HG03108 (cell line): ENCODE results near the gene IL17REL.

Experiments
- ATAC-seq: cut with Tn5 transposase; IDR thresholded peaks from one replicate; pipeline ENCODE4 v1.9.1; 2021; ENCODE audit warnings: moderate library complexity; ENCODE audit not compliant: unreplicated experiment

The IL17REL gene

DNA sequence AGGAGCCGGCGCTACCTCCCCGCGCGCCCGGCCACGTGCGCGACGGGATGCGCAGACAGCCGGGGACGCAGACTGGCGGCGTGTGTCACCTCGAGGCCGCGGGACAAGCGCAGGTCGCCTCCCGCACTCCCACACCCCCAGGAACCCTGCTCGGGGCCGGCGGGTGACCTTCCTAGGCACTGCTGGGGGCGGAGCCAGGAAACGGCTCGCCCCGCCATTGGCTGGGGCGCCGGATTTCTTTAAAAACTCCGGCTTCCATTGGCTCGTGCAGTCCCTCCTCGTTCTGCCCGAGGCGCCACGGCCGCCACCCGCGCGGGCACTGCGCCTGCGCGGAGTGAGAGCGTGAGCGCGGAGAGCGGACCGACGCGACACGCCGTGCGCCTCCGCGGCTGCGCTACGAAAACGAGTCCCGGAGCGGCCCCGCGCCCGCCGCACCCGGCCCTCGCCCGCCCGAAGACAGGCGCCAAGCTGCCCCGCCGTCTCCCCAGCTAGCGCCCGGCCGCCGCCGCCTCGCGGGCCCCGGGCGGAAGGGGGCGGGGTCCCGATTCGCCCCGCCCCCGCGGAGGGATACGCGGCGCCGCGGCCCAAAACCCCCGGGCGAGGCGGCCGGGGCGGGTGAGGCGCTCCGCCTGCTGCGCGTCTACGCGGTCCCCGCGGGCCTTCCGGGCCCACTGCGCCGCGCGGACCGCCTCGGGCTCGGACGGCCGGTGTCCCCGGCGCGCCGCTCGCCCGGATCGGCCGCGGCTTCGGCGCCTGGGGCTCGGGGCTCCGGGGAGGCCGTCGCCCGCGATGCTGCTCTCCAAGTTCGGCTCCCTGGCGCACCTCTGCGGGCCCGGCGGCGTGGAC is 52.2 kb downstream of the IL17REL start, which contains the start of gene PIM3:
Gene PIM3, plus strand, starts transcription at position 614 of the 846 bp plus-strand sequence. Its CDS starts 176 bp downstream, at position 790.
- ATAC-seq = peak; percentile 48

DNA sequence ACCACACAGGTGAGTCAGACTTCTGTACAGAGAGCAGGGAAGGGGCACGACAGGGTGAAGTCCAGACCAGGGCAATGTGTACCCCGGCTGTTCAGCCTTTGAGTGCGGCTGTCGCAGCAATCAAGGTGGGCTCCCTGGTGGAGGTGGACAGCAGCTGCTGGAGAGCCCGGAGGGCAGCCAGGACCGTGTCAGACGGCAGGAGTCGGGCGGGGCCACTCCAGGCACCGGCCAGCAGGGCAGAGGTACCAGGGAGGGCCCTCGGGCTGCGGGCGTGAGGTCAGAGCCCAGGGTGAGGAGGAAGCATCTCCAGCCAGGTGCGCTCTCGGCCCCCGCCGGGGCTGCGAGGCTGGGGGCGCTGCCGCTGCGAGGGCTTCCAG is 52.8 kb downstream of the IL17REL start:
- ATAC-seq = no peak

DNA sequence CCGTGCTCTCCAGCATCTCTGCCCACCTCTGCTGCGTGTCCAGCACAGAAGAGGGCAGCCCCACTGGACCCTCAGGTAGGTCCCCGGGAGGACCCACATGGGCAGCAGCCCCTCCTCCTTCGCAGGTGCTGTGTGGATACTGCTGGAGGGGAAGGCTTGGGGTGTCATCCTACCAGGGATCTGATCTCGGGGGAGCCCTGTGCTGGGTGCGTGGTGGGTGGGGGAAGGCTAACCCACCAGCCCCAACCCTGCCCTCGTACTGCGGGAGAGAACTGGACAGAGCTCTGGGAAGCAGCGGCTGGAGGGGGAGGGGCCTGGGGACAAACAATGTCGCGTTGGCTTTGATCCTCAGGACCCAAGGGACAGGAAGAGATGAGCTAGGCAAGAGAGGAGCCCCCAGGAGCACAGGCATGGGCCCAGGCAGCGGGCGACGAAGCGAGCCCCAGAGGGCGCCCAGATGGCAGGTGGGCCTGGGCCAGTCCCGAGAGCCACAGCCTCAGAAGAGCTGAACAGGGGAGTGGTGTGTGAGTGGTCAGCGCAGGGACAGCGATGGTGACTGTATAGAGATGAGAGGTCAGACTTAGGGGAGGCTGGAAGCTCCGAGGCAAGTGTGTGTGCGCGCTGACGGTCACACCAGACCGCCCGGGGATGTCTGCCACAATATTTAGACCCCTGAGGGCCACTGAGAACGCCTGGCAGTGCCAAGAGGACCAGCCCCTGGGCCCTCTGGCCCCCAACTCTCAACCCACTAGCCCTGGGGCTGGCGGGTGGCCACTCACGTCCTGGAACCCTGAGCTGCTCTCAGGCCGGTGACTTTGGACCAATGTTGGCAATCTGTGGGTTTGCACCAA is 53.4 kb downstream of the IL17REL start:
- ATAC-seq = no peak

GRCh38 chr22:49958366-49958921 is 54.1 kb downstream of the IL17REL start:
- no peak for ATAC-seq

- ATAC-seq = no peak
Observed at GRCh38 chr22:49957826-49958365, 54.7 kb downstream of the IL17REL start.

GRCh38 chr22:49956914-49957825 is 55.4 kb downstream of the IL17REL start:
- ATAC-seq = no peak

- ATAC-seq = no peak
Observed at GRCh38 chr22:49956418-49956770, 56.2 kb downstream of the IL17REL start.

- ATAC-seq = no peak
Observed at GRCh38 chr22:49955581-49956417, 56.8 kb downstream of the IL17REL start.

DNA sequence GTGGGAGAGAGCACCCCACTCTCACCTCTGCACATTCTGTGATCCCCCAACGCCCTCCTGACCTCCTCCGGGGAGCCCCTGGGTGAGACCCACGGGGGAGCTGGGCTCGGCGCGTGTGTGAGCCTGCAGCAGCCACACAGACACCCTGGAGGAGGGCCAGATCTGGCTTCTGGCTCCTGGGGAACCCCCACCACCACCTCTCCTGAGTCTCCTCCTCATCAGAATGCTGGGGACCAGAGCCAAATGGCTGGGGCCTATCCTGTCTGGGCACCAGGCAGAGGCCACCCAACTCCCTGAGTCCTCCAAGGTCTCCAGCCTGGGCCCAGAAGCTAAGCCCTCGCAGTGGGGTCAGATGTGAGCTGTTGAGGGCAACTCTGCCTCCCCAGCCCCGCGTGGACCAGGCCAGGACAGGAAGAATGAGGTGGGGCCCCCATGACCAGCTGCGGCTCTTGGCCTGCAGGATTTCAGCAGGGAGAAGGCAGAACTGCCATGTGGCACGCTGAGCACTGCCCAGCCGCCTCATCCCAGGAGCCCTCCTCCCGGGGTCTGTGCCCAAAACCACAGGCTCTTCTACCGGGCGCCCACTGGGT is 57.5 kb downstream of the IL17REL start:
- no peak for ATAC-seq

GRCh38 chr22:49954354-49954753 is 58.2 kb downstream of the IL17REL start:
- no peak for ATAC-seq

- no peak for ATAC-seq
Observed at GRCh38 chr22:49953680-49954344, 58.8 kb downstream of the IL17REL start.

- no peak for ATAC-seq
Observed at GRCh38 chr22:49953027-49953679, 59.4 kb downstream of the IL17REL start.

DNA sequence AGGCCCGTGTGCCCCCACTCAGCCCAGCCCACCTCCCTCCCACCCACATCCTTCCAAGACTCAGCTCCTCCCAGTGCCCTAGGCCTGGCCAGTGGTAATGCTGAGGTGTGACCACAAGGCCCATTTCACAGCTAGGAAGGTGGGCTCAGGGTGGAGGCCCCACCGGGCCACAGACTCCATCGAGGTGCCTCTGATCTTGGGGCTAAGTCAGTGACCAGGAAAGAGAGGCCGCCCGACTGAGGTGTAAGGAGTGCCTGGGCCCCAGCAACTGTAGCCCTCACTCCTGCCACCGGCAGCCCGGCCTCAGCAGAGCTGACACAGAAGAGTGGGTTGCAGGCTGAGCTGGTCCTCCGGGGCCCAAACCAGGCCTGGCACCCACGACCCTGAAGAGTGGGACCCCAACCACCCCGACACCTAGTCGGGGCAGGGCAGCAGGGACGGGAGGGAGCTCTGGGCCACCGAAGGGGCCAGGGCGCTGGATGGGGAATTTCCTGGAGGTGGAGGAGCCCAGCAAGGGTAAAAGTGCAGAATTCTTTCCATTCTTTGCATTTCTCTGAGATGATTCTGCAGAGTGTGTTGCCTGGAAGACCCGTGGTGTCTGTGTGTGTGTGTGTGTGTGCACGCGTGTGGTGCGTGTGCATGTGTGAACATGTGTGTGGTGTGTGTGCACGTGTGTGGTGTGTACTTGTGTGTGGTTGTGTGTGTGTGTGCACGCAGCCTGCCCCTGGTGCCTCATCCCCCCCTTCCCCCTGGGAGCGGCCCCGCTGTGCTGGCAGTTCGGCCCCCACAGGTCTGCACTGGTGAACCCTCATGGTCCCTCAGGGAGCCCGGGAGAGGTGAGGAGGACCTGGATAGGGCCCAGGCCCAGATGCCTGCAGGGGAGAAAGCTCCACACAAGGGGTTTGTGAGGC is 60.3 kb downstream of the IL17REL start:
- ATAC-seq = no peak

DNA sequence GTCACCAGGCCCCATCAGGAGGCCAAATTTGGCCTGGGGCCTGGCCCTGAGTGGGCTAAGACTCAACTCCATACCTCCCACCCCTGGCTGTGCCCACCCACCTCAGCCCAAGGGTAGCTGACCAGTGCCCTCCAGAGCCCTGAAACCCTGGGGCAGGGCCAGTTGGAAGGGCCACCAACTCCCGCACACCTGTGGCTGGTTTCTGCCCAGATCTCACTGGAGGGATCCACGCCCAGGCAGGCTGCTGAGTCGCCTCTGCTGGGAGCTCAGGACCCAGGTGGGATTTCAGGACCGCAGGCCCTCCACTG is 60.9 kb downstream of the IL17REL start:
- no peak for ATAC-seq

DNA sequence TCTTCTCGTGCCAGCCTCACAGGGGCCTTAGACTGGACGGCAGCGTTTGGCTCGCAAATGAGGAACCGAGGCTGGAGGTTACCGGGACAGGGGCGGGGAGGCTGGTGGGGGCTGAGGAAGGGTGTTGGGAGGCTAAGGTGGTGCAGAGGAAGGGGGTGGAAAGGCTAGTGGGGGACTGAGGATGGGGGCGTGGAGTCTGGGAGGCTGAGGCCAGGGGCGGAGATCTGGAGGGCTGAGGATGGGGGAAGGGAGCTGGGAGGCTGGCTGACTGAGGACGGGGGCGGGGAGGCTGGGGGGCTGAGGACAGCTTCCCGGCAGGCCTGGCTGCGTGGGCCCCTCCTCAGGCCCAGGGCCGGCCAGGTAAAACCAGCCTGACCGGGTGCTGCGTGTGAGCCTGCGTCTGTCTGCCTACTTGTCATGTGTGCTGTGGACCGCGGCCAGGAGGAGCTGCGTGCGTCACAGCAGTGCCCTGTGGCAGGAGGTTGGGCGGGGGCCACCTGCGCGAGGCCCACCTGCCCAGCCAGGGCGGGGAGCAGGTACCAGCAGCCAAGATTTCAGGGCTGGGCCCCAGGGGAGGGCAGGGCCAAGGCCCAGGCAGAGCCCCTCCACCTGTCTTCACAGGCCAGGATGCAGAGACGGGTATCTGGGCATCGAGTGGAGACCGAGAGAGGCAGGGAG is 61.4 kb downstream of the IL17REL start:
- no peak for ATAC-seq

DNA sequence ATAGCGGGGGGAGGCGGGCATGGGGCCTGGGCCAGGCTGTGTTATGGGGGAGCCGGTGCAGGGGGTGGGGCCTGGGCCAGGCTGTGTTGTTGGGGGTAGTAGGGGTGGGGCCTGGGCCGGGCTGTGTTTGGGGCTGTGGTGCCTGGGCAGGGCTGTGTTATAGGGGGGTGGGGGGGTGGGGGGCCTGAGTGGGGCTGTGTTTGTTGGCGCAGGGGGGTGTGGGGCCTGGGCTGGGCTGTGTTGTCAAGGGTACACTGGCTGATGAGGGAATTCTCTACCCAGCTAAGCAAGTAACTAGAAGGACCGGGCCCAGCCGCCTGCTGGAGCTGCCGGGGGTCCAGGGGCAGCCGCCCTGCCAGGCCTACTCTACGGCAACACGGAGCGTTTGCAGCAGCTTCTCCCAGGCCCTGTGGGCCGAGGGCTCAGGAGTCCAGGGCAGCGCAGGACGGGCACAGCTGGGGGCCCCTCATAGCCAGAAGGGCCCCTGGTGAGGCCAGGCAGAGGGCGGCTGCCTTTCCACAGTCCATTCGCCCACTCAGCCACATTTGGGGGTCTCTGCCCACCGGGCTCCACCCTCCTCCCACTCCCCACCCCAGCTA is 62.1 kb downstream of the IL17REL start:
- ATAC-seq = no peak
